Activated T-cell treated with anti-CD3 and anti-CD28 coated beads, Interleukin-2, amount 50 U/mL, for 24 hours (primary cell): ENCODE data around the gene MORC4.
A peak's percentile ranks its signal among the peaks of the same experiment; 100 is the strongest.

Experiments used
- DNase-seq: peaks from one replicate; pipeline ENCODE4 v3.0.0-alpha.2; 2020
- H3K27ac Mint-ChIP-seq: 2 replicates; pipeline ENCODE4 v1.8.0; 2020; ENCODE audit warnings: mild to moderate bottlenecking, mixed read lengths
- H3K27me3 Mint-ChIP-seq: 2 replicates; pipeline ENCODE4 v1.8.0; 2020; ENCODE audit warnings: mixed read lengths
- H3K36me3 Mint-ChIP-seq: 2 replicates; pipeline ENCODE4 v1.8.0; 2020; ENCODE audit warnings: low read depth, mixed read lengths
- H3K4me1 Mint-ChIP-seq: 2 replicates; pipeline ENCODE4 v1.8.0; 2020; ENCODE audit warnings: low read depth, mixed read lengths
- H3K4me3 Mint-ChIP-seq: 2 replicates; pipeline ENCODE4 v1.8.0; 2020; ENCODE audit warnings: mild to moderate bottlenecking, moderate library complexity, mixed read lengths
- H3K9me3 Mint-ChIP-seq: 2 replicates; pipeline ENCODE4 v1.8.0; 2020; ENCODE audit warnings: mixed read lengths

MORC4 gene

DNA sequence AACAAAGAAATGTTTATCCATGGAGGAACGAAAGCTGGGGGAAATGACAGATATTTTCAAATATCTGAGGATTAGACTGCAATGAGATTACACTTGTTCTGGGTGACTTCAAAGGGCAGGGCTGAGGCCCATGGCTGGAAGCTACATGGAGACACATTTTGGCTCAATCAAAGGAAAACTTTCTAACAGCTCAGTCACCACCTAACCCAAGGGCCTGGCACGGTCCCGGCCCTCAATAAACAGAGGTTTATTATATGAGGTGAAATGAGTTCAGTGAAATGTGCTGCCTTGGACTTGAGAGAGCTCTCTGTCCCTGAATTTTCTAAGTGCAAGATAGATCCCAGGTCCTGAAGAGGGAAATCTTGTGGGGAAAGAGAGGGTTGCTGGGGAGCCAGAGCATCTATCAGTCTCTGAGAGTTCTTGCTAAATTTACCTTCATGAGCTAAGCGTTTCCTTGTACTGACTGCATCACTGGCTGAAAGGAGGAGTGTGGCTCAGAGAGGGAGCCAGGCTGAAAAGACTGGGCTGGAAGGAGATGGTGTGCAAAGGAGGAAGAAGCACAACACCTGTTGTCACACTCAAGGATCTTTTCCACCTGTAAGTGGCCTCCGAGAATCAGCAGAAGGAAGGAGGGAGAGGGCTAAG, 94.8 kb downstream of the MORC4 start:
- Mint-ChIP-seq H3K36me3 (no peaks in the 10 kb centered on the region), H3K9me3 (no peaks in the 10 kb centered on the region), H3K4me3 (no peak overlapping the region), H3K27me3 (peaks cover 7% of the 10 kb centered on the region), H3K27ac (no peak overlapping the region), H3K4me1 (no peaks in the 10 kb centered on the region)
- DNase-seq = no peak

DNA sequence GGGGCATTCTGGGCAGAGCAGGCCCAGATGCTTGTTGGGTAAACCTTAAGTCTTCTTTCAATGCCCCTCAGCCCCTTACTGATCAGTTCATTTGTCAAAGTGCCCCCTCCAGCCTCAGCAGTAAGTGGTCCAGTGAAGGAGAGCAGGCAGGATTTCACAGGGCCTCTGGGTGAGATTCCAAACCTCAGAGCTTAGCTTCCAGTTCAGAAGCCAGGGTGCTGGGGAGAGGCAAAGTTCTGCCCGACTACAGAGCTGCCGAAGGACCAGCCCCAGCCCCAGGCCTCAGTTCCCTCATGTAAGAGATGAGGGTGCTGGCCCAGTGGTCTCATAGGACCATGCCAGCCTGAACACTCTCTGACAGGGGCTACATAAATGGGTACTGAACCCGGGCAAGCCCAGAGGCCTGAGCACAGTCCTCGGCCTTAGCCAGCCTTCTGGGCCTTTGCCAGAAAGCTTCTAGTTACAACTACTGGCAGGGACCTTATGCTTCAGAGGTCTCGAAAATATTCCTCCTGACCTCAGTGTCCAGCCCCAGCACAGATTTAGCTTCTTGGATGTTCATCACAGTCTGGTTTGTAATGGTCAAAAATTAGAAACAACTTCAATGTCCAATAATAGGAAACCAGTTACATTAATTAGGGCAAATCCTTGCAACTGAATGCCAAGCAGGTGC, 96.0 kb downstream of the MORC4 start:
- no peaks in the 10 kb centered on the region for H3K4me1 Mint-ChIP-seq
- no peak overlapping the region for H3K27ac Mint-ChIP-seq
- no peak overlapping the region for H3K4me3 Mint-ChIP-seq
- no peaks in the 10 kb centered on the region for H3K9me3 Mint-ChIP-seq
- DNase-seq = no peak
- H3K36me3 Mint-ChIP-seq = no peaks in the 10 kb centered on the region
- peaks cover 3% of the 10 kb centered on the region for H3K27me3 Mint-ChIP-seq

DNA sequence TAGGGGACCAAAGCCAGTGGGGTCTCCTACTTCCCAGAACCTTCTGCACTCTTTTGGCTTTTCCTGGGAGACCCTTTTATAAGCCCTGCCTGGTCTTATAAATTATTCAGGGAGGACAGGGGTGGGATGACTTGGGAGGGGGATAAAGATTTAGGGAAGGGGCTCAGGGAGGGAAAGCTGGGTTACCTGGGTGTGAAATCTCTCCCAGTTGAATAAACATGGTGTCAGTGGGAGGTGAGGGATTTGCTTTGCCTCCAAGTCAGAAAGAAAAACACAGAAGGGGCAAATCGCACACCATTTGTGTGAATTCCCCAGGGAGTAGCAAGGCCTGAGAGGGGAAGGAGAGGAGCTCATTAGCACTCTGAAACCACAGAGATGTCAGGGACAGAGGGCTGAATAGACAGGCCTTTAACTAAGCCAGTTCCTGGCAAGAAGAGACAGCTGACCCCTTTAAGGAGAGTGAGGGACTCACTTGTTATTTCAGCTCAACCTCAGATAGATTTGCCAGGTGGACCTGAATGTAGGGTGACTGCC, 96.7 kb downstream of the MORC4 start, which contains the start of gene RIPPLY1:
Gene RIPPLY1, minus strand, starts transcription at position 51 of the 534 bp plus-strand sequence. CDS start 54 bp downstream, outside the sequence.
- no peak within 1 kb of the TSS for H3K27ac Mint-ChIP-seq
- H3K36me3 Mint-ChIP-seq = no peaks in the 10 kb centered on the region
- no peaks in the 10 kb centered on the region for H3K9me3 Mint-ChIP-seq
- H3K4me3 Mint-ChIP-seq = no peak within 1 kb of the TSS
- H3K4me1 Mint-ChIP-seq = no peaks in the 10 kb centered on the region
- DNase-seq = no peak
- H3K27me3 Mint-ChIP-seq = no peaks in the 10 kb centered on the region

DNA sequence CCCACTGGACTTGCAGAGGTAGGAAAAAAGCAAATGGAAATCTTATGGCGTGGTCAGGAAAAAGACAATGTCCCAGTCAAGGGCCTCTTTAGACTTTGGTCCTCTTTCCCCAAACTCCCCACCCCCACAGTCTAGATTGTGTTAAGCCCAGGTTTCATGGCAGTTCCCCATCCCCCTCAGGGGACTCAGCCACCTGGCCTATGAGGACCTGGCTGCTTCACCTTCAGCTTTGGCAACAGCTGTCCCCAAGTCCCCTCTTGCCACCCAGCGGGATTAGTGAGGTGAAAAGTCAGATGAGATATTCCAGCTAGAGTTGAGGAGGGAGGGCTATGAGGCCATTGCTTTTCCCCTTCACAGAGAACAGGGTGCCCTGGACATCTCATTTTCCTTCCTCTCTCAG, 97.3 kb downstream of the MORC4 start:
- no peak overlapping the region for H3K4me3 Mint-ChIP-seq
- H3K9me3 Mint-ChIP-seq = no peaks in the 10 kb centered on the region
- no peaks in the 10 kb centered on the region for H3K27me3 Mint-ChIP-seq
- H3K4me1 Mint-ChIP-seq = no peaks in the 10 kb centered on the region
- no peaks in the 10 kb centered on the region for H3K36me3 Mint-ChIP-seq
- DNase-seq = no peak
- no peak overlapping the region for H3K27ac Mint-ChIP-seq

DNA sequence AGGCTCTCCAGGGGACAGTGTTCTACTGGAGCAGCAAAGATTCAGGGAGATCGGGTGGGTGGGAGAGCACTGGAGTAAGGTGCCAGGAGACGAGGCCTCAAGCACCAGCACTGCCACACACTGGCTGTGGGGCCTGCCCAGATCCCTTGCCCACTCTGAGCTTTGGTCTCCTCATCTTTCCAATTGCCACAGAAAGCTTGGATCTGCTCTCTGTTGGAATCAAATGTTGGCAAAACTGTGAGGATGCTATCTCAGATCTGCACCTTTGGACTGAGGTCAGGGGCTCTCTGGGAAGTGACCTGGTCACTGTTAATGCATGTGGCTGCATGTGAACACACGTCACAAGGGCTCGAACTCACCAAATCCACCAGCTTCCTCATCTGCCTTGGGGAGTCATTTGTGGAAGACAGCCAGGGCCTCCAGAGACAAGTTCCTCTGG, 98.2 kb downstream of the MORC4 start:
- no peak for DNase-seq

DNA sequence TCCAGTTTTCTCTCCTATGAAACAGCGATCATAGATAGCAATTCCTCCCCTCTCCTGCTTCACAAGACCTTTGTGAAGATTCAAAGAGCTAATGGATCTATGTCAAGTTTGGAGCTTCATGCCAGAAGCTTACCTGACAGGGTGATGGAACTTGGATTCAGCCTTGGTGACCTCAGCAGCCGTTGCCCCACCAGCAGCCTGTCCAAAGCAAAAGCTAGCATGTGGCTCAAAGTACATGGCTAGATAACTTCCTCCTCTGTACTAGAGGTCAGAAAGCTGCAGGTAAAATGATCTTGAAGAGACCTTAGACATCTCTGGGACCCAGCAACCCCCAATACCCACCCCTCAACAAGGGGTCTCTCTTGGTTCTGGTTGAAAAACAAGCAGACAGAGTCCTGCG, 98.7 kb downstream of the MORC4 start:
- Mint-ChIP-seq H3K27me3 (peaks cover 7% of the 10 kb centered on the region), H3K27ac (no peak overlapping the region), H3K4me1 (no peaks in the 10 kb centered on the region), H3K36me3 (no peaks in the 10 kb centered on the region), H3K9me3 (no peaks in the 10 kb centered on the region), H3K4me3 (no peak overlapping the region)
- no peak for DNase-seq

More for the DNA sequence above, 98.2 kb downstream of the MORC4 start:
- H3K9me3 Mint-ChIP-seq = no peaks in the 10 kb centered on the region
- H3K4me3 Mint-ChIP-seq = no peak overlapping the region
- H3K36me3 Mint-ChIP-seq = no peaks in the 10 kb centered on the region
- H3K27me3 Mint-ChIP-seq = peaks cover 5% of the 10 kb centered on the region
- no peaks in the 10 kb centered on the region for H3K4me1 Mint-ChIP-seq
- no peak overlapping the region for H3K27ac Mint-ChIP-seq

DNA sequence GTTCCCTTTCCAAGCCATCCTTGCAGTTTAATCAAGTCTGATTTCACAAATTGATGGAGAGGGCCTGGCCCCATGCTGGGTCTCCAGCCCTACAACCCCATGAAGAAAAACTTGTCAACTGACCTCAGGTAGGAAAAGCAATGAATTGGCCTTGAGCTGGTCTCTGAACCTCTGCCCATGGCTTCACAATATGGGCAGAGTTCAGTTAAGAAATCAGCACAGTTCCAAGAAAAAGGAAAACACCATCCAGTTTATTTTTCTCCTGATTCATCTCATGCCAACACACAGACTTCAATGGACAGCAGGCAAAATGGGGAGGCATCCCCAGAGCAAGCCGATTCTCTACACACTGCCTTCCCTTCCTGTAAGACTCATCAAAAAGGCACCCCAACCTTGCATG, 100.2 kb downstream of the MORC4 start:
- no peaks in the 10 kb centered on the region for H3K4me1 Mint-ChIP-seq
- H3K4me3 Mint-ChIP-seq = no peak overlapping the region
- H3K27me3 Mint-ChIP-seq = peaks cover 16% of the 10 kb centered on the region
- H3K36me3 Mint-ChIP-seq = no peaks in the 10 kb centered on the region
- H3K27ac Mint-ChIP-seq = no peak overlapping the region
- no peaks in the 10 kb centered on the region for H3K9me3 Mint-ChIP-seq
- no peak for DNase-seq

DNA sequence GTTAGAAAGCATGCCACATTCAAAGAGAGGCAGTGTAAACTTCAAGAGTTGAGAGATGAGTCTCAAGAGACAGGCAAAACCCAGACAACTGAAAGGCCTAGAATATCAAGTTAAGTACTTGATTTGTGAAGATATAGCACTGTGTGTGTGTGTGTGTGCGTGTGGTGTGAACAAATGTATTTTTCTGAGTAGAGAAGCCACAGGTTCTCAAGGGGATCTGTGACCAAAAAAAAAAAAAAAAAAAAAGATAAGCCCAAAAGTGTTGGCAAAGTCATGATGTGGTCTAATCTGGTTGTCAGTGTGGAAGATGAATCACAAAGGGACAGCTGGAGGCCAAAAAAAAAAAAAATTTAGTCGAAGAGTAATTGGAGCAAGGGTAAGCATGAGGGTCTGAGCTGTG, 100.7 kb downstream of the MORC4 start:
- no peaks in the 10 kb centered on the region for H3K9me3 Mint-ChIP-seq
- H3K4me1 Mint-ChIP-seq = no peaks in the 10 kb centered on the region
- DNase-seq = no peak
- no peaks in the 10 kb centered on the region for H3K36me3 Mint-ChIP-seq
- no peak overlapping the region for H3K27ac Mint-ChIP-seq
- no peak overlapping the region for H3K4me3 Mint-ChIP-seq
- H3K27me3 Mint-ChIP-seq = peaks cover 18% of the 10 kb centered on the region

DNA sequence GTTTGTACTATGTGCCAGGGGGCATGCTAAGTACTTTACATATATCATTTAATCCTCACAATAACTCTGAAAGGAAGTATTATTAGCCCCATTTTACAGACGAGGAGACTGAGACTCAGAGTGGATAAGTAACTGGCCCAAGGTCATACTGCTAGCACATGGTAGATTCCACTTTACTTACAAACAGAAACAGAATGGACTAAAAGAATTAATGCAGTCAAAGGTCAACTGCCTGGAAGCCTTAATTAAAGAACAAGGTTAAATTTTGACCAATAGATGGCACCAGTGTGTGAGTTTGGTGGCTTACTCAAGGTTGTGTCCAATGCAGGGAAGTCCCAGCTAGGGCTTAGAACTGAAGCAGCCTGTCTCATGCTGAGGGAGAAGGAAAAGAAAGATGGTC, 101.5 kb downstream of the MORC4 start:
- H3K4me1 Mint-ChIP-seq = no peaks in the 10 kb centered on the region
- DNase-seq = no peak
- peaks cover 24% of the 10 kb centered on the region for H3K27me3 Mint-ChIP-seq
- H3K9me3 Mint-ChIP-seq = no peaks in the 10 kb centered on the region
- H3K36me3 Mint-ChIP-seq = no peaks in the 10 kb centered on the region
- no peak overlapping the region for H3K4me3 Mint-ChIP-seq
- H3K27ac Mint-ChIP-seq = no peak overlapping the region

DNA sequence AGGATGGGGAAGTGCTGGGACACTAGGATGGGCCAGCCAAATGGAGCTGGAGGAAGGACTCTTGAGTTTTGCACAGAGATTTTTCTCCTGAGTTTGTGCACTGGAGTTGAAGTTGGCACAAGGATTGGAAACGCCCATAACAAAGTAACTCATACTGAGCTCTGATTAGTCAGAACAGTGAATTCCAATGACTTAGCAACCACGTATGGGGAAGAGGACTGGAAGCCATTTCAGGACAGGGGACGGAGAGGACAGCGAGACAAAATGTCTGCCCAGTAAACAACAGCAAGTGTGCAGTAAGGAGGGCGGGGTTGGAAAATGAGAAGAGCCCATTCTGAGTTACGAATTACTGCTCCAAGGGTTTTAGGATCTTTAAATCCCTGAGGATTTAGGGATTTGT, 102.8 kb downstream of the MORC4 start:
- H3K27me3 Mint-ChIP-seq = peaks cover 36% of the 10 kb centered on the region
- no peak overlapping the region for H3K27ac Mint-ChIP-seq
- H3K36me3 Mint-ChIP-seq = no peaks in the 10 kb centered on the region
- no peaks in the 10 kb centered on the region for H3K4me1 Mint-ChIP-seq
- no peak overlapping the region for H3K4me3 Mint-ChIP-seq
- no peaks in the 10 kb centered on the region for H3K9me3 Mint-ChIP-seq
- DNase-seq = no peak

DNA sequence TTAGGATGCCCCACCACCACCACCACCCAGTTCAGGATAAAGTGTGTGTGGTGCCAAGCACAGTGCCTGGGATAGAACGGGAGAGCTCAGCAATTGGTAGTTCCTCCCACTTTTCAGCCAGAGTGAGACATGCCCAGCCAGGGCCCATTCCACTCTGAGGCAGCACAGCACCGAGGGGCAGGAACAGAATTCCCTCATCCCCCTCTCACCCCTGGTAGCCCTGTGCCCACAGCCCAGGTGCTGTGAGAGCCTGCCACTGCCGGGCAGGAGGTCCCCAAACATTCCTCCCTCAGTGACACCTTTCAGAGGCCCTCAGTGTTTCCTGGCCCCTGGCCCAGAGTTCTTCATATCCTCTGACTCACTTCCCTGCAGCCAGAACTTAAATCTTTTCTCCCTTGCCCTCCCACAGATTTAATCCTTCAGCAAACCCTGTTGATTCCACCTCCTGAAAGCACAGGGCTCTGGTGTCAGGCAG, 105.0 kb downstream of the MORC4 start:
- DNase-seq = no peak
- no peaks in the 10 kb centered on the region for H3K9me3 Mint-ChIP-seq
- no peaks in the 10 kb centered on the region for H3K36me3 Mint-ChIP-seq
- no peak overlapping the region for H3K27ac Mint-ChIP-seq
- H3K27me3 Mint-ChIP-seq = peaks cover 55% of the 10 kb centered on the region
- no peaks in the 10 kb centered on the region for H3K4me1 Mint-ChIP-seq
- H3K4me3 Mint-ChIP-seq = no peak overlapping the region

DNA sequence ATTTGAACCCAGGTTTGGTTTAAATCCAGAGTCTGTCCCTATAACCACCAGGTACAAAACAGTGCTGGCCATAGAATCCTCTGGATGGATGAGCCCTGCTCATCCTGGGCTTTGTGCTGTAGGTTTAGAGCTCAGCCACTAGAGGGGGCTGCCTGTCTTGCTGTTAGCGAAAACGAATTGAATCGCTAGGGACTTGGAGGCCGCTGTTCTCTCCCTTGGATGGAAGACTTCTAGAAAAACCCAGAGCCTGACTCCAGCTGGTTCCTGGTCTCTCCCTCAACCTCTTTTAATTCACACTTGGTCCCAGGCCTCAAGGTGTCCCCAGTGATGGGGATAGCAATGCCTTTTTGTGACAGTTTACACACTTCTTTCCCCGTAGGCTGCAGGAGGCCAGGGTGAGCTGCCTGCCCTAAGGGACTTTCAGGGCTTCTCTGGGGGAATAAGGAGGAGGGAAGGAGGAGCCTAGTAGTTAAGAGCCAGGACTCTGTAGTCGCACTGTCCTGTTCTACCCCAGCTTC, 105.6 kb downstream of the MORC4 start:
- H3K4me1 Mint-ChIP-seq = no peaks in the 10 kb centered on the region
- H3K4me3 Mint-ChIP-seq = no peak overlapping the region
- no peaks in the 10 kb centered on the region for H3K36me3 Mint-ChIP-seq
- no peak overlapping the region for H3K27ac Mint-ChIP-seq
- peaks cover 60% of the 10 kb centered on the region for H3K27me3 Mint-ChIP-seq
- DNase-seq = peak; percentile 53
- H3K9me3 Mint-ChIP-seq = no peaks in the 10 kb centered on the region

DNA sequence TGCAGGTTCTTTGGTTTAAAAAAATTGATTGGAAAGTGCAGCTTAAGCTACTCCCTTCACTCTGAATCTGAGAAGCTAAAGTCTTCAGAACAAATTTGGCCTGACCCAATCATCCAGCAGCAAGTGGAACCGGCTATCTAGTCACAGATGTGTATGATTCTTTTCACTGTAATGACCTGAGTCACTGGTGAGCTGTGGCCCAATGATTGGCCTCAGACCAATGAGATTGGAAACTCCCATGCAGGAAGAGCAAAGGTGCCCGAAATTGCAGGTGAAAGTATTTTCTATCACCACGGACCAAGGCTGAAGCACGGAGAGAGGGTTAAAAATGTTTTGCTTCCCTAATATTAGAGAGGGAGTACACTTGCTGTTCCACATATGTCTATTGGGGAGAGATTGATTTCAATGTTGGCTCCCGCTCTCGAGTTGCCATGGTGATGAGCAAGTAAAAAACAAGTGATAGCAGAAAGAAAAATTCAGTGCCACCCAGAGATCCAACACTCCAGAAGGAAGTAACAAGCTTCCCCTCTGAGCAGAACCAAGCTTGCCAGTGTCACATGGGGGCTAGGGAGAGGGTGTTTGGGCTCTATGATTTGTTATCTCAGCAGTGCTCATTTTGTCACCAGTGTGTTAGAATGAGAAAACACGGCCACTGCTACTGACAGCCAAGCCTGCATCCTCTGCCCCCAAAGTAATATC, 108.1 kb downstream of the MORC4 start:
- H3K9me3 Mint-ChIP-seq = no peaks in the 10 kb centered on the region
- DNase-seq = no peak
- no peaks in the 10 kb centered on the region for H3K4me1 Mint-ChIP-seq
- no peak overlapping the region for H3K4me3 Mint-ChIP-seq
- no peaks in the 10 kb centered on the region for H3K36me3 Mint-ChIP-seq
- no peak overlapping the region for H3K27ac Mint-ChIP-seq
- peaks cover 76% of the 10 kb centered on the region for H3K27me3 Mint-ChIP-seq
